Activated CD4-positive, alpha-beta T cell treated with anti-CD3 and anti-CD28 coated beads for 48 hours (primary cell): ENCODE measurements around the gene TIMP2.
"Not testable (repeated sequence)": the region's sequence is repeated elsewhere in the genome, so short reads cannot be mapped to it uniquely, and the experiment has no call there.

Source experiments
- DNase-seq: peaks from one replicate; pipeline ENCODE4 v3.0.0-alpha.2; 2020

TIMP2 gene, protein sequence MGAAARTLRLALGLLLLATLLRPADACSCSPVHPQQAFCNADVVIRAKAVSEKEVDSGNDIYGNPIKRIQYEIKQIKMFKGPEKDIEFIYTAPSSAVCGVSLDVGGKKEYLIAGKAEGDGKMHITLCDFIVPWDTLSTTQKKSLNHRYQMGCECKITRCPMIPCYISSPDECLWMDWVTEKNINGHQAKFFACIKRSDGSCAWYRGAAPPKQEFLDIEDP

DNA sequence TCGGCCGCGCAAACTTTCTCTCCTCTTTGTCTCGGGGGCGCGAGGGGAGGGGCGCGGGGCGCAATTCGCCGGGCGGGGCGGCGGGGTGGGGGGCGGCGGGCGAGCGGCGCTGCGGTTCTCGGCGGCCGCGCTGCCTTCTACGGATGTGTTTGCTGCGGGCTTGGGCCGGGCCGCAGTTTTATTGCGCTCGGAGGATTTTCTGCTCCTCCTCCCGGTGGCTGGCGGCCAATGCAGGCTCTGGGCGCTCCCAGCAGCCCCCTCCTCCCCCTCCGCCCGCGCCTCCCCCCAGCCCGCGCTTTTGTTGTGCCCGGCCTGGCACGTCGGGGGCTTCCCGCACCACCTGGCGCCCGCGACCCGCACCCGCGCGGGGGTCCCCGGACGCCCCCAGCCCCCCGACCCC lies at the start of gene TIMP2:
TSS of gene TIMP2 (minus strand) at position 154 of the 400 bp plus-strand sequence. CDS start 299 bp downstream, outside the sequence.
- DNase-seq = peak; percentile 72

DNA sequence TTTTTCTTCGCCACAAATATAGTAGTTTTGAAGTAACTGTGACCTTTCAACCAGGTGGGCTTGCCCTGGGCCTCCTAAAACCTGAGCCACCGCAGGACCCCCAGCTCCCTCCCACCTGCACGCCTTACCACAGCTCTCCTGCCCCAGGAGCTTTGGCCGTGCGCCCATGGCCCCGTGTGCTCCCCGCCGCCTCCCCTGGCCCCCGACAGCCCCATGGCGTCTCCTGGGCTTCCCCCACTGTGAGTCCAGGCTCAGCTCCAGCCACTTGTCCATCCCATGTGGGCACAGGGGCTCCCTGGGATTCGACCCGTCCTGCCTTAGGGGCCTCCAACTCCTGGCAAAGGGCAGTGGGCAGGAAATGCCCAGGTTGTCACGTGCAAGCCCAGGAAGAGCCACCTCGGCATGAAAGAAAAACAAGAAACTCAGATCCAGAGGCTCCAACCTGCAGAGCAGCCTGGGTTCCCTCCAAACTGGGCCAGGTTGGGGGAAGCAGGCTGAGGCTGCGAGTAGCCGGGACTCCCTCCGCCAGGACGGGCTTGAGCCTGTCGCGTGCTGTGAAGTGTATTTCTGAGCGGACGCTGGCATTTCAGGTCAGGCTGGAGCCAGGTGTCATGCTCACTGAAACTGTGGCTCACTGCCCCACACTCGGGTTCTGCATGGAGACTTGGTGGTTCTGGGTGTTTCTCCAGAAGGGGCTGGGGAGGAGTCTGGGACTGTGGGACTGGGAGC lies 48.8 kb upstream of the TIMP2 start:
- no peak for DNase-seq

DNA sequence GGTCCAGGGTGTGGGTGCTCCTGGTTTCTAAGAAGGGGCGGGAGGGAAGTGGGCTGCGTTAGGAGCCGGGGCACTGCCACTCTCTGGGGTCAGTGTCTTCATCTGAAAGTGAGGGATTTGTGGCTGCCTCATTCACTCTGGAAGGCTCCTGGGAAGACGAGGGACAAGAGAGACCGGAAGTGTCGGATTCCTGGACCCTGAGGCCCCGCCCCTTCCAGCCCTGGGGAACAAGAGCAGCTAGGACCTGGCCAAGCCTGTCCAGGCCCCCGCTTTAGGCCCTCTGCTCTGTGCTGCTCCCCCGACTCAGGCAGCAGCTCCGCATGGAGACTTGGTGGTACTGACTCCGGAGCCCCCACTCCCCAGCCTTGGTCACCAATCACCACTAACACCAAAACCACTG lies 48.0 kb upstream of the TIMP2 start:
- no peak for DNase-seq

DNA sequence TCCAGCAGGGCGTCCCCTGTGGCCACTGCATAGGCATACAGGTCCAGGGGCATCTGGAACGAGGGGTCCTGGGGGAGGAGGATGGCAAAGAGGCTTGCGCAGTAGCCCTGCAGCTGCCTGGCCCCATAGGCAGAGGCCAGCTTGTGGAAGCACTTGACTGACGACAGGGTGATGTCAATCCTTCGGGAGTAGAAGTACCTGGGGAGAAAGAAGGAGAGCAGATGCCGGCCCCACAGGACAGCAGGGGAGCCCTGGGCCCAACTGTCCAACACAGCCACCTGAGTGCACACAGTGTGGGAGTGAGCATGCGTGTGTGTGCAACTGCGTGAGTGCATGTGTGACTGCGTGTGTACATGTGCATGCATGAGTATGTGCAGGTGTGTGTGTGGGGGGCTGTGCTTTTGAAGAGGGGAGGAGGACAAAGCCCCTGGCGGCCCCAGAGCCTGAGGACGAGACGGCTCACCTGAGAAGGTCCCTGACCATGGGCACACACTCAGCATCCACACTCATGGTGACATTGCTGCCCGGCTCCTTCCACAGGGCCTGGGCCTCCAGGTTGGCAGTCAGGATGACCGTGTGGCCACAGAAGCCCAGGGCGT lies 47.4 kb upstream of the TIMP2 start:
- DNase-seq = no peak

DNA sequence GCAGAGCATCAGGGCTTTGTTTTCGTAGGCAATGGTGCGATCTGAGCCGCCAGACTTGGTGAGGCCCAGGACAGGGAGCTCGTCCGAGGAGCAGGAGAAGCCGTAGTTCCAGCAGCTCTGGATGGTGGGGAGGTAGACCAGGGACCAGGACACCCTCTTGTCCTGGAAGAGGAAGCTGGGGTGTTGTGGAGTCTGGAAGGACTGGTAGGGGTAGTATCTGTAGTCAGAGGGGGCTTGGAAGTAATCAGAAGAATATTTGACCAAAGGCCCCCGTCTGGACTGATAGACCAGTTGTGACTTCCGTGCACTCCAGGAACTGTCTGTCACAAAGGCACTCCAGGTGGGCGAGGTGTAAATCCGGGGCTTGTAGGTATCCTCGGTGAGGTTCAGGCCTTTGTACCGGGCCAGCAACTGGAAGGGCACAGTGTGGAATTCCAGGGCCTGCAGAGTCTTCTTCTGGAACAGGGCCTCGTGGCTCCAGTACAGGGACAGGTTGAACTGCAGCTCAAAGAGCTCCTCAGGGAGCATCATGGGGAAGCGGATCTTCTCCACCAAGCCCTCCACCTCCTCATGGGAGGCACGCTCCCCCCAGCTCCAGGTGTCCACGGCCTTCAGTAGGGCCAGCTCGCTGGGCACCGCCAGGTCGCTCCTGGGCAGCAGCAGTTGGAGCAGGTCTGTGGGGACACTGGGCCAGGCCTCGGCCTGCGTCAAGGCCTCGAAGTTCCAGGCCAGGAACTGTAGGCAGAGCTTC lies 46.7 kb upstream of the TIMP2 start:
- DNase-seq = no peak

DNA sequence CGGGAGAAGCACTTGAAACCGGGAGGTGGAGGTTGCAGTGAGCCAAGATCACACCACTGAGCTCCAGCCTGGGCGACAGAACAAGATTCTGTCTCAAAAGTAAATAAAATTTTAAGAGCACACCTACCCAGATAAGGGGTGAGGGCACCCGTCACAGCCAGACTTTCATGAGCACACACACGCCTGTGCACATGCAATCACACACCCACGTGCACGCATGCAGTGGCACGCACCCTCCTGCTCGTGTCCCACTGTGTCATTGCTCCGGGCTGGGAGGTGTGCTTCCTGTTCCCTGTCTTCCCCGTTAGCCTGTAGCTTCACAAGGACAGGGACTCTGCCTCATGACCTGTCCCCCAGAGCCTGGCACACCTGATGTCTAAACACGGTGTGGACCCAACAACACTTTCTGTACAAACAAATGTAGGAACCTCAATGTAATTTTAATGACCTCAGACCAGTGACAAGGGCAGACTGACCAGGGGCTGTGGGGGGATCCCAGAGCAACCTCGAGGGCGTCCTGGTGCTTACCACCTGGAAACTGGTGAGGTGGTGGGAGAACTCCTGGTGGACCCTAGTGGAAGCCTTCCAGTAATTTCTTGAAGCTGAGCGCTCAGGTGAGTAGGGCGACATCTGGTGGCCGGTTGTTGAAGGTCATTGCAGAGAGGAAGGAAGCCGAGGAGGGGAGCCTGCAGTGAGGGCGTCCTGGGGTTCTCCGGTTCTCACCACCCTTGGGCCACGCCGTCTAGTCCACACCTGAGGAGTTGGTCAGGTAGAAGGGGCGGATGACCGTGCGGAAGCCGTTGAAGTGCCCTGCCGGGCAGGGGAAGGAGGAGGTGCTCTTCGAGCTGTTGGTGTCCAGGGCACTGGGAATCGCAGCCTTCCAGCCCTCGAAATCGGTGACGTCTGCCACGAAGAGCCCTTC lies 45.9 kb upstream of the TIMP2 start:
- DNase-seq = peak; percentile 86

DNA sequence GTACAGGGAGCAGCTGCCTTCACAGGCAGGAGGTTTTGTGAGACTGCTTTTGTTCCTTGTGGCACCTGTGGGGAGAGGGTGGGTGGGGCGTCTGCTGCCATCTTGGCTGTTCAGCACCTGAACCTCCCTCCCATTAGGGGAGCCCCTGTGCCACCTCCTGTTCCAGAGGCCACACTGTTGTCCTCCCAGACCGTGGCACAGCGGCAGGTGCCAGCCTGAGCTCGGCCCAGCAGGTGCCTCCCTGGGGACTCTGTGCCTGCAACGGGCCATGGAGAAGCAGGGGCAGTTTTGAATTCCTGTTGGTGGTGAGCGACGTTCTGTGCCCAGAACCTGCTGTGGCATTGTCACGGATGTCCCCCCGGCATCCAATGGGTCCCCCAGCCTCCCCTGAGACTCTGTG lies 44.7 kb upstream of the TIMP2 start:
- no peak for DNase-seq

DNA sequence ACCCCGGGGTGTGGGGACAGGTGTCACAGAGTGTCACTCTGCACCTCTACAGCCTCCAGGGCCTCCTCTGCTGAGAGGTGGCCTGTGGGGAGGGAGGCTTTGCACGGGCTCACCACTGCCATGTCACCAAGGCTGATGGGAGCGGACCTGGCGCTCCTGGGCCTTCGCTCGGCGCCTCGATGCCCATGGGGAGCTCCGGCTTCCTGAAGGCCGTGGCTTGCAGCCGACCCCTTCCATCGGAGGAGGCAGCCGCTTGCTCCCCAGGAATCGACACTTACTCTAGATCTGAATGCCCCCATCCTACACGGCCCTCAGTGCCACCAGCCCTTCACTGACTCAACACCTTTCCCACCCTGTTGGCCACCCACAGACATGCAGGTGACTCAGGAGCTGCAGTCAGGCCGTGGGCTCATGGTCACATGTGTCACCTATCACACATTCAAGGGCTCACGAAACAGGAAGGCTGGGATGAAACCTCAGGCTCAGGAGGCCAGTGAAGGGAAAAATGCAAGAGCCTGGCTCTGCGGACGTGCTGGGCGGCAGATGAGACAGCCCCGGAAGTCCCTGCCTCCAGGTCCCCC lies 42.7 kb upstream of the TIMP2 start:
- DNase-seq = no peak

DNA sequence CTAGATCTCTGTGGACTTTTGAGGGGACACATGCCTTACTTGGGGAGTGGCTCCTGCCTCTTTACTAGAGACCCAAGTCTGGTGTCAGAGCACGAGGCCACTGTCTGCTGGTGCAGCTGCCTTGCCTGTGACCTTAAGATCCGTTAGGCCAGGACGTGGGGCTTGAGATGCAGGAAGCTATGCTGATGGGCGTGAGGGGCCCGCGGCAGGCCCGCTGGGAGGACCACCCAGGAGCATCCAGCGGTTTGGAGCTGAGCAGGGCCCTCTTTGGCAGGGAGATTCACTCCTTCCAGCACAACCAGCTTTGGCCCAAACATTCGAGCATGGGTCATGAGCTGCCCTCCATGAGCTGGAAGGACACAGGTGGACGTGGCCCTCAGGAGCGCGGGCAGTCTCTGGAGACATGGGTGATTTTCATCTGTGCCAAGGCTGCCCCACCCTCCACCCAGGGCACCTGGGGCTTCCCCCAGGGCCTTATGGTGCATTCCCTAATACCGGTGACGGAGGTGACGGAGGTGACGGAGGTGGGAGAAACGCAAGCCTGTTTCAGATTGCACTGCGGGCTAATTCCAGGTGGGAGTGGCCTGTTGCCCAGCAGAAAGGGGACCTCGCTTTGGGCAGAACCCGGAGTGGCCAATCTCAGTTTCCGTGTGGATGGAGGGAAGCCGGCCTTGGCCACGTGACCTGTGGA lies 41.9 kb upstream of the TIMP2 start:
- no peak for DNase-seq

DNA sequence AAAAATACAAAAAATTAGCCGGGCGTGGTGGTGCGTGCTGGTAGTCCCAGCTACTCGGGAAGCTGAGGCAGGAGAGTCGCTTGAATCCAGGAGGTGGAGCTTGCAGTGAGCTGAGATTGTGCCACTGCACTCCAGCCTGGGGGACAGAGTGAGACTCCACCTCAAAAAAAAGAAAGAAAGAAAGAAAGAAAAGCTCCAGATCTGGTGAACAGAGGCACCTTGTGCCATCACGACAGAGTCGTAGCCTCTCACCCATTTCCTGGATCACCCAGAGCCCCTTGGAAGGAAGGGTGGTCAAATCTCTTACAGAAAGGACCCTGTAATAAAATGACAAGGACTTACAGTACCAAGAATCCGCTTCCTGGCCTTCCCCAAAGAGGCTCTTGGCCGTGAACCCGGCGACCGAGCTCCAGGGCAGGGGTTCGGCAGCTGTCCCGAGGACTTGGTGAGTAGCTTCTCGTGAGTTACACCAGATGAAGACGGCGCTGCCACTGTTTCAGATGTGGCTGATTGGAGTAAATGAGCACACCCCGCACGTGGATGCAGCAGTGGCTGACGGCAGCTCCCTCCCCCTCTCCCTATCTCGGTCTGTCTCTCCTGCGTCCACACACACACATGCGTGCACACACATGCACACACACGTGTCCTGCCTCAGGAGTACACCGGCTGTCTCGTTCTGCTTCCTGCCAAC lies 41.1 kb upstream of the TIMP2 start:
- no peak for DNase-seq

DNA sequence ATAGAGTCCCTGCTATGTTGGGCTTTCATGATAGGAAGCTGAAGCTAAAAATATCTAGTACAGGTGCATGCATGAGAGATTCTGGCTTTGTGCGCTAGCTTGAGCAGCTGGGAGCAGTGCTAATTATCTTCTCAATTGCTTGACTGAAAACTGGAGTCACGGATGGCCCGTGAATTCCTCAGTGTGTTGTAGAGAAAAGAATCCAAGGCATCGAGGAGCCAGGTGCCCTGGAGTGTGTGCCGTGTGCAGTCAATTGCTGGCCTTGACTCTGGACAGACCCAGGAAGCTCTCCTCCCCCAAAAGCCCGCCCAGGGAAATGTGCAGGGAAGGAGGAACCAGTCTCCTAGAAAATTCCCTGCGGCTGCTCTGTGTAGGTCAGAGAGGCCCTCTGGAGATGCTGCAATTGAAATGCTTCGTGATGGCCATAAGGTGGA lies 40.3 kb upstream of the TIMP2 start:
- DNase-seq = no peak

DNA sequence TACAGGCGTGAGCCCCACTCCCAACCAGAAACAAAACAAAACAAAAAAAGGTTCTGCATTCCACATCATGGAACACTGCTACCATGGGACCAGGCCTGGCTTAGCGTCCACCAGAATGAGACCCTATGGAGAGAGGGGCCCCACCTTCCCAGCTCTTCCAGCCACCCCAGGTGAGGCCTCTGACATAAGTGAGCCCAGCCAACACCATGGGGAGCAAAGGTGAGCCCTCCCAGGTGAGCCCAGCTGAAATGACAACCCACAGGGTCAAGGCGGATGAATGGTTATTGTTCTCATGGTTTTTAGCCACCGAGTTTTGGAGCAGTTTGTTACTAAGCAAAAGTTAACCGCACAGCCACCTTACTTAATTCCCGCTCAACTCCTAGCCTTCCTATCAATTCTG lies 38.2 kb upstream of the TIMP2 start:
- DNase-seq = no peak

DNA sequence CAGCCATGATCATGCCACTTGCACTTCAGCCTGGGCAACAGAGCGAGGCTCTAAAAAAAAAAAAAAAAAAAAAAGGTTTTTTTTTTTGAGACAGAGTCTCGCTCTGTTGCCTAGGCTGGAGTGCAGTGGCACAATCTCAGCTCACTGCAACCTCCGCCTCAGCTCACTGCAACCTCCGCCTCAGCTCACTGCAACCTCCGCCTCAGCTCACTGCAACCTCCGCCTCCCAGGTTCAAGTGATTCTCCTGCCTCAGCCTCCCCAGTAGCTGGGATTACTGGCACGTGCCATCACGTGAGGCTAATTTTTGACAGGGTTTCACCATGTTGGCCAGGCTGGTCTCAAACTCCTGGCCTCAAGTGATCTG lies 37.8 kb upstream of the TIMP2 start:
- not testable (repeated sequence) for DNase-seq

DNA sequence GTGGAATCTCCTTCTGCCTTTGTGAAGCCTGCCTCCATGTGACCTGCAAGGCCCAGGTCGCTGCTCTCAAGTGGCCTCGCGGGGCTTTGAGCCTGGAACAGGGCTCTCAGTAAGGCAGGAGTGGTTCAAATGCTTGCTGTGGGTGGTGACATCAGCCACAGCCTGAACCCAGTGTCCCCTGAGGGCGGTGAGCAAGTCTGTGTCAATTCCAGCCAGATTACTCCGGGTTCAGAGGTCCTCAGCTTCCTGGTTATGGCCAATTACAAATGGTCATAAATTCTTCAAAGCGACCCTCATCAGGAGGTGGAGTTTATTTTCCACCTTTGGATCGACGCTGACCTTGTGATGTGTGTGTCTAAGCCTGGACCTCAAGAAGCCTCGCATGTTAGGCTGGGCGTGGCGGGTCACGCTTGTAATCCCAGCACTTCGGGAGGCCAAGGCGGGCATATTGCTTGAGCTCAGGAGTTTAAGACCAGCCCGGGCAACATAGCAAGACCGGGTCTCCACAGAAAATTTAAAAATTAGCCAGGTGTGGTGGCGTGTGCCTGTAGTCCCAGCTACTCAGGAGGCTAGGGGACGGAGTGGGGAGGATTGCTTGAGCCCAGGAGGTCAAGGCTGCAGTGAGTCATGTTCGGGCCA lies 37.3 kb upstream of the TIMP2 start:
- no peak for DNase-seq

DNA sequence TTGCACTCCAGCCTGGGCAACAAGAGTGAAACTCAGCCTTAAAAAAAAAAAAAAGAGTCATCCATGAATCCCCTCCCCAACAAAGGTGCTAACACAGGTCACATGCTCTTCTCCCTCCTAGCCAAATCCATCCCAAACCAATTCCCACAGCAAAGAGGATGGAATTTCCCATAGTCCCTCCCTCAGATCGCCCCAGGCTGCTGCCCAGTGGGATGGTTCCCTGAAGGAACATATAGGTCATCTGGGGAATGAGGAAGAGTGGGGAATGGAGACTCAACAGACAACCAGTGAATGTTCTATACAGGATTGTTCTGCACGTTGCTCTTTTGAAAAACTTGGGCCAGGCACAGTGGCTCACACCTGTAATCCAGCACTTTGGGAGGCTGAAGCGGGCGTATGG lies 36.4 kb upstream of the TIMP2 start:
- no peak for DNase-seq

DNA sequence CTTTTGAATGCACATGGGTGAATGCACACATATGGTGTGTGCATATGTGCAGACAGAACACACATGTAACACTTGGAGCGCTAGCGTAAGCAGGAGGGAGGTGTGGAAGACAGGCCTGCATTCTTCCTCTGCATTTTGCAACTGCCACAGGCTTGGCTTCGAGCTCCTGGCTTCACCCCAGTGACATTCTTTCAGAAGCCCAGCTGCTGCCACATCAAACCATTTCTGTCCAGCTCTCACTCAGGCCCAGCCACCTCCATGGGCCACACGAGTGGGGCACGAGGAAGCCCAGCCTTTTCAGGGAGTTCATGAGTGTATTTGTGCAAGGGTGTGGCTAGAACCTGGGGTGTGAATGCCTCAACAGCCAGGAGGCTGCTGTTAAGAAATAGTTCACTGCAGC lies 35.7 kb upstream of the TIMP2 start:
- DNase-seq = no peak

DNA sequence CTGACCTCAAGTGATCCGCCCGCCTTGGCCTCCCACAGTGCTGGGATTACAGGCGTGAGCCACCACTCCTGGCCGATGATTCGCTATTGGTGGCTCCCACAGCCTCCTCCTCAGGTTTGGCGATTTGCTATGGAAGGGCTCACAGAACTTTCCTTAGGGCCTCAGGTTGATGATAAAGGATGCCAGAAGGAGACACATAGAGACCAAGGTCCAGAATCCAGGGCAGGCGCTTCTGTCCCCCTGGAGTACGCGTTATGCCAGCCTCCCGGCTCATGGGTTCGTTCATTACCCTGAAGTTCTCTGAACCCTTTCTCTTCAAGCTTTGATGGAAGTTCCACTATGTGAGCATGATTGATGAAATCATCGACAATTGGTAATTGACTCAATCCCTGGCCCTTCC lies 34.6 kb upstream of the TIMP2 start:
- no peak for DNase-seq

DNA sequence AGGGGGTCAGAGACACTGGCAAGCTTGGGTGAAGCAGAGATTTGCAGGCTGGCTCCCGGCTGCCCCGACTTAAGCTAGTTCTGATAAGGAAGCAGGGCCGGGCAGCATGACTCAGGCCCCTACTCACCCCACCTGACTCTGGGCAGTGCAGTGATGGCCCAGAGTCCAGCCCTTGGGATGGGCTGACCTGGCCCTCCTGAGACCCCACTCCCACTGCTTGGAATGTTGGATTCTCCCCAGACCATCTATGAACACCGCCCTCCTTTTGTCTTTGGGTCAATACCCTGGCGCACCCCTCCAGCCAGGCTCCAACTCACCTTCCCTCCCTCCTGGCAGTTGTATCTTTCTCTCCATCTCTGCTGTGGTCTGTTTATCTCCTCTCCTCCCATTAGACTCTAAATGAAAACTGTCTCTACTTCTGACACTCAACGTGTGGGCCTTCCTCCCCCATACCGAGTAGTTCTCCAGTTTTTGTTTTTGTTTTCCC lies 33.5 kb upstream of the TIMP2 start:
- no peak for DNase-seq

DNA sequence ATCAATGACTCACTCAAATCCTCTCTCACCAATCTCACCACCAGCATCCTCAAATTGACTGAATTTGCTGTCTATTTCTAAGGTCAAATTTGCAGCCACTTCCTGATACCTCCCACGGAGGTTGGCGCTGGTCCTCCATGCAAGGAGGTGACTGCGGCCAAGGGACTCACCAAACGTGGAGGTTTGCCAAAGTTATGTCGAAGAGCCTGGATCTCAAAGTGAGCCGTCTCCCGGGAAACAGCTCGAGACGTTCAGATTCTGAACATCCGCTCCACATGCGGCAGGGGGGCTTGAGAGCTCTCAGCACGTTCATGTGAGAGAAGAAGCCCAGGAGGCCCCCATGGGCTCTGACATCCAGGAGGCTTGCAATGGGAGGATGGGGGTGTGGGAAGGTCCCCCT lies 31.9 kb upstream of the TIMP2 start:
- DNase-seq = no peak

DNA sequence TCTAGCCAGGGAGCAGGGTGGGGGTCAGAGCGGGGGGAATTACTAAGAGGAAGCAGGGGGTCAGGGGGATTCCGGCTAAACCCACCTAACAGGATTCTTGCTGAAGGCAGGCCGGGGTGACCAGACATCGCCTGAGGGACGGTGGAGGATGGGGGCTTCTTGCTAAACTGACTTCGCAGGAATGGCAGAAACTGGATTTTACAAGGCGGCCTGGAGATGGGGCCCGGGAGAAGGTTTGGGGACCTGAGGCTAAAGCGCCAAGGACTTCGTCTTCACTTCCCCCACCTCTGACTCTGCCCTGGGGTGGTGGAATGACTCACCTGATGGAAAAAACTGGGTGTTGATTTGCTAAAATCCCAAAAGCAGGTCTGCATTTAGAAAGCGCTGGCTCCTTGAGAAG lies 31.1 kb upstream of the TIMP2 start:
- DNase-seq = no peak
